GM18526 (cell line): ENCODE results near the gene ATP5F1E.
A peak's percentile ranks its signal among the peaks of the same experiment; 100 is the strongest.

Source experiments
- POLR2A ChIP-seq: IDR thresholded peaks from 3 replicates; pipeline ENCODE4 v1.6.1; 2011; ENCODE audit not compliant: insufficient read length; ENCODE audit errors: extremely low read depth

Gene ATP5F1E

GRCh38 chr20:59004763-59005522, 27.2 kb downstream of the ATP5F1E start:
- TF ChIP-seq POLR2A, result peak; percentile 63

- TF ChIP-seq POLR2A, result no peak
Observed at GRCh38 chr20:59004493-59004762, 27.7 kb downstream of the ATP5F1E start.

GRCh38 chr20:59003836-59004492, 28.2 kb downstream of the ATP5F1E start:
- peak; percentile 15 for TF ChIP-seq POLR2A

GRCh38 chr20:59002874-59003399, 29.2 kb downstream of the ATP5F1E start:
- no peak for TF ChIP-seq POLR2A

GRCh38 chr20:59002388-59002787, 29.7 kb downstream of the ATP5F1E start:
- TF ChIP-seq POLR2A, result no peak

- peak; percentile 20 for TF ChIP-seq POLR2A
Observed at GRCh38 chr20:59001449-59002171, 30.5 kb downstream of the ATP5F1E start.

- TF ChIP-seq POLR2A, result no peak
Observed at GRCh38 chr20:59001068-59001448, 31.1 kb downstream of the ATP5F1E start.

GRCh38 chr20:59000326-59000725, 31.8 kb downstream of the ATP5F1E start:
- no peak for TF ChIP-seq POLR2A

GRCh38 chr20:58998656-58999055, 33.5 kb downstream of the ATP5F1E start:
- TF ChIP-seq POLR2A, result no peak

GRCh38 chr20:58997141-58997770, 34.9 kb downstream of the ATP5F1E start:
- TF ChIP-seq POLR2A, result no peak

GRCh38 chr20:58996226-58996611, 35.9 kb downstream of the ATP5F1E start:
- TF ChIP-seq POLR2A, result no peak

- no peak for TF ChIP-seq POLR2A
Observed at GRCh38 chr20:58995461-58996225, 36.5 kb downstream of the ATP5F1E start.

GRCh38 chr20:58994390-58995159, 37.6 kb downstream of the ATP5F1E start:
- no peak for TF ChIP-seq POLR2A
